Psoas muscle (tissue), 8 donors: Measurements from ENCODE around the gene AOC2. TPM values are rescaled to one million over a fixed set of nuclear protein-coding genes. Genes with fewer than 3 reads are reported as not detected.

ENCODE experiments used
- ATAC-seq, 4 donors: fragments of 200-7000 bp; cut with Tn5 transposase; one replicate each; pipeline ENCODE4 v1.9.1; 2020; ENCODE audit warnings: moderate library complexity in 3 of 4, mild to moderate bottlenecking in 2 of 4
- DNase-seq, 2 donors: peaks; one replicate each; pipeline ENCODE4 v3.0.0-alpha.2; 2020
- H3K27ac ChIP-seq: fragments of 200-600 bp; one replicate; pipeline ENCODE4 v1.8.0; 2022
- H3K27me3 ChIP-seq, 3 donors: fragments of 200-600 bp in 1 of 3; one replicate each; pipeline versions ENCODE4 v1.6.1 to v1.8.0; 2013 to 2022; ENCODE audit warnings: low read length in 2 of 3, mild to moderate bottlenecking in 2 of 3, moderate library complexity in 1 of 3; ENCODE audit not compliant: insufficient read depth in 3 of 3
- H3K36me3 ChIP-seq, 2 donors: fragments of 200-600 bp in 1 of 2; one replicate each; pipeline versions ENCODE4 v1.6.1 to v1.8.0; 2013 to 2022; ENCODE audit warnings: low read depth in 1 of 2, mild to moderate bottlenecking in 1 of 2, moderate library complexity in 1 of 2; ENCODE audit not compliant: insufficient read depth in 1 of 2
- H3K4me1 ChIP-seq: fragments of 200-600 bp; one replicate; pipeline ENCODE4 v1.8.0; 2022
- H3K4me3 ChIP-seq: fragments of 200-600 bp; one replicate; pipeline ENCODE4 v1.8.0; 2022; ENCODE audit warnings: mild to moderate bottlenecking
- H3K9me3 ChIP-seq: fragments of 200-600 bp; one replicate; pipeline ENCODE4 v1.8.0; 2022
- WGBS, 3 donors: extraction: QIAGEN DNeasy Blood & Tissue Kit; methylation state at CpG; one replicate each; pipeline versions ENCODE4 v1.1.6 to v1.1.7; 2013; 5-methylcytosine and 5-hydroxymethylcytosine counted together
- intact Hi-C, 2 donors: fragments of 100-400 bp; cut with DNase I; formaldehyde crosslinking; loops; one replicate each; pipeline versions ENCODE4 v1.11.0 to v1.14.2; 2022
- polyA plus RNA-seq, 3 donors: library from polyadenylated mRNA; stranded (reverse); fragments of 200-250 nt; gene quantifications; one replicate each; pipeline ENCODE4 v1.2.3, GENCODE V29; 2013
- total RNA-seq, 4 donors: library from RNA; stranded (reverse); fragmentation: NEBNext Ultra II Directional in 2 of 4; extraction: Animal tissue kit (Norgen Biotek cat#: 25700) in 2 of 4; gene quantifications; one replicate each; pipeline versions ENCODE4 v1.2.1 to v1.2.4, GENCODE V29; 2021 to 2023
- TF ChIP-seq, protein P1 (sequence below): fragments of 200-600 bp; IDR thresholded peaks from one replicate; pipeline ENCODE4 v1.8.0; 2022; ENCODE audit warnings: antibody characterized with exemption
- donor health status: healthy with polysubstance abuse.
- donor health status: DM: no; HTN: no; CAD: no; lungs with moderate emphysema.
- donor health status: Bipolar disorder and iron deficiency.
- donor health status: healthy.
- donor health status: DM: yes; HTN: yes; CAD: no.
- donor health status: DM: no; HTN: no; CAD: no.
- donor health status: DM: no; HTN: no; CAD: no.
- donor health status: DM: yes; HTN: yes; CAD: no.

The AOC2 gene
- total and polyA plus RNA-seq, 7 donors: 0.08 to 1.6 (median 0.60) TPM

DNA sequence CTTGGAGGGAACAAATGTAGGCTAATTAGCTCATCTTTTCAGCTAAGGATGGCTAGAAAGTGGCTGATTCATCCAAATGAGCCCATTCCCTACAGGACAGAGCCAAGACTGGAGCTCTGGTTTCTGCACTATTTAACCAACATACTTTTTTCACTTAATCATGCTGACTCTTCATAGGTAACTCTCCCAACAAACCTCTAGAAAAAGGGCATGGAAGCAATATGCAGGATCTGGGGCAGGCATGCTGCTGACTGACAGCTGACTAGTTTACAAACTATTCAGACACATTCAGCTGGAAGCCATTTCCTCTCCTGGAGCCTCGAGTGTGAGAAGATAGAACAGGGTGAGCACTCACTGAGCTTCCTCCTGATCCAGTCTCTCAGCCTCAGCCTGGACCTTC is 26.5 kb upstream of the AOC2 start:
- peaks cover 11 to 100% of the 10 kb centered on the region in 2 donors for H3K36me3 ChIP-seq
- intact Hi-C loops: loop anchor here in 1 of 2 donors (5.0 kb wide), 1 partner anchor 96 kb away; no protein-coding TSS in a partner anchor
- ATAC-seq: no peak
- no peaks in the 10 kb centered on the region for H3K9me3 ChIP-seq
- TF ChIP-seq, protein P1, sequence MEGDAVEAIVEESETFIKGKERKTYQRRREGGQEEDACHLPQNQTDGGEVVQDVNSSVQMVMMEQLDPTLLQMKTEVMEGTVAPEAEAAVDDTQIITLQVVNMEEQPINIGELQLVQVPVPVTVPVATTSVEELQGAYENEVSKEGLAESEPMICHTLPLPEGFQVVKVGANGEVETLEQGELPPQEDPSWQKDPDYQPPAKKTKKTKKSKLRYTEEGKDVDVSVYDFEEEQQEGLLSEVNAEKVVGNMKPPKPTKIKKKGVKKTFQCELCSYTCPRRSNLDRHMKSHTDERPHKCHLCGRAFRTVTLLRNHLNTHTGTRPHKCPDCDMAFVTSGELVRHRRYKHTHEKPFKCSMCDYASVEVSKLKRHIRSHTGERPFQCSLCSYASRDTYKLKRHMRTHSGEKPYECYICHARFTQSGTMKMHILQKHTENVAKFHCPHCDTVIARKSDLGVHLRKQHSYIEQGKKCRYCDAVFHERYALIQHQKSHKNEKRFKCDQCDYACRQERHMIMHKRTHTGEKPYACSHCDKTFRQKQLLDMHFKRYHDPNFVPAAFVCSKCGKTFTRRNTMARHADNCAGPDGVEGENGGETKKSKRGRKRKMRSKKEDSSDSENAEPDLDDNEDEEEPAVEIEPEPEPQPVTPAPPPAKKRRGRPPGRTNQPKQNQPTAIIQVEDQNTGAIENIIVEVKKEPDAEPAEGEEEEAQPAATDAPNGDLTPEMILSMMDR: no peak
- no peaks in the 10 kb centered on the region for H3K27me3 ChIP-seq
- H3K4me3 ChIP-seq: no peak overlapping the region
- WGBS, 3 donors: 64 to 88% (median 66%) methylated on average over 1 of the region's 1 CpG
- H3K27ac ChIP-seq: no peak overlapping the region
- peaks cover 4% of the 10 kb centered on the region for H3K4me1 ChIP-seq
- DNase-seq: no peak

DNA sequence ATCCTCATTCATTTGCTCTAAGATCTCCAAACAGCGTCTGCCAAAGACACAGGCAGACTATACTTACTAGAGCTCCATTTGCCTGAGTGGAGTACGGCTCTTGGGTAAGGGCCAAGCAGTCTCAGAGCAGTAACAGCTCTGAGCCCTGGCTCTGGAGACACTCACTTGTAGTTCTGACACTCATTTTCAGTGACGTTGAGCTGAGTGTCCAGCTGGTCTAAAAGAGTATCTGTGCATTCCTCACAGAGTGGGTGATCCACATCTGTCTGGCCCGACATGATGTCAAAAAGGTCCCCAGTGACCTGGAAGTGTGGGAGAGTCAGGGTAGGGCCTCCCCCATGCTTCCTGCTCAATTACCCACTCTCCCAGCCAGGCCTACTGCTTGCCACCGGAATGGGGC is 26.0 kb upstream of the AOC2 start:
- Histone ChIP-seq H3K9me3 (no peaks in the 10 kb centered on the region), H3K36me3 (peaks cover 11 to 98% of the 10 kb centered on the region in 2 donors), H3K4me3 (no peak overlapping the region), H3K4me1 (peaks cover 9% of the 10 kb centered on the region), H3K27me3 (no peaks in the 10 kb centered on the region), H3K27ac (no peak overlapping the region)
- WGBS, 3 donors: 71 to 75% (median 73%) methylated on average over 5 of the region's 5 CpGs
- ATAC-seq (no peak), DNase-seq (no peak)
- intact Hi-C loops: loop anchor here in 1 of 2 donors (5.0 kb wide), 1 partner anchor 96 kb away; no protein-coding TSS in a partner anchor
- TF ChIP-seq, protein P1: no peak

DNA sequence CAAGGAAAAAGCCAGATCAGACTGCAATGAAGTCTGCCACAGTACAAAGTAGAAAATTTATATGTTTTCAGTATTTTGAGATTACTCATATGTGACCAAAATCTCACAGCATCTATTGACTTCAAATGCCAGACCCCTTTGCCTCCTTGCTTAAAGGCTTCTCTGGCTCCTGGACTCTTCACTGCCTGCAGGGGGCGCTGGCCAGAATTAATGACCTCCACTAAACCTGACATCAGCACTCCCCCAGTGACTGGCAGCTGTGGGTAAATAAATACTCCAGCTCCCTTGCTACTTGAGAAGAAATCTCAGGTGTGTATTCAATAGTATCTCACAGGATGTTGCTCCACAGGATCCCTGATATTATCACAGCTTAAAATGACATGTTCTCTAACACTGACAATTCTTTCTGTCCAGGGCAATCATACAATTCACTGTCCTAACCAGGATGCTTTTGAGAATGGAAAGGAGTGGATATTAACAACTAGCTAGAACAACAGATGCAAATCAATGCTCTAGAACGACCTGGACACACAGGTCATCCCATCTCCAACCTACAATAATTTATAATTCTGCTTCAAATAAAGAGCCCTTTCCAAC is 24.3 kb upstream of the AOC2 start:
- Histone ChIP-seq H3K27me3 (no peaks in the 10 kb centered on the region), H3K36me3 (peaks cover 11 to 81% of the 10 kb centered on the region in 2 donors), H3K9me3 (no peaks in the 10 kb centered on the region), H3K4me3 (no peak overlapping the region), H3K27ac (no peak overlapping the region), H3K4me1 (peaks cover 12% of the 10 kb centered on the region)
- peak; percentile 66 to 80 for DNase-seq
- no peak for ATAC-seq
- TF ChIP-seq, protein P1: peak; percentile 54
- WGBS, 3 donors: 29 to 35% (median 33%) methylated on average over 2 of the region's 2 CpGs
- intact Hi-C loops: loop anchor here (5.0 kb wide), 2 partner anchors 48 to 98 kb away; partner anchors contain the start of gene VPS25 (in 1 of the 2)

DNA sequence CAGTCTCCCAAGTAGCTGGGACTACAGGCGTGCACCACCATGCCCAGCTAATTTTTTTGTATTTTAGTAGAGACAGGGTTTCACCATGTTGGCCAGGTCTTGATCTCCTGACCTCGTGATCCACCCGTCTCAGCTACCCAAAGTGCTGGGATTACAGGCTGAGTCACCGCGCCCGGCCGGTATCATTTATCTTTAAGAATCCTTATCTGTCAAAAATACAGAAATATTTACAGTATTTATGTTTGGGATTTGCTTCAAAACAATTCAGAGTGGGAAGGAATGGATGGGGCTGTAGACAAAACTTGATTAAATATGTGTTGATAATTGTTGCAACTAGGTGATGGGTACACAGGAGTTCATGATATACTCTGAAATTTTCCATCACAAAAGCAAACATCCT is 23.2 kb upstream of the AOC2 start:
- Histone ChIP-seq H3K4me1 (peaks cover 12% of the 10 kb centered on the region), H3K9me3 (no peaks in the 10 kb centered on the region), H3K36me3 (peaks cover 3 to 70% of the 10 kb centered on the region in 2 donors), H3K27me3 (no peaks in the 10 kb centered on the region), H3K4me3 (no peak overlapping the region), H3K27ac (no peak overlapping the region)
- DNase-seq (no peak), ATAC-seq (no peak)
- WGBS, 3 donors: 89 to 92% (median 91%) methylated on average over 7 of the region's 7 CpGs
- intact Hi-C loops: loop anchor here in 1 of 2 donors (5.0 kb wide), 1 partner anchor 49 kb away; the partner anchor contains the start of gene VPS25
- TF ChIP-seq, protein P1: no peak
